Naive thymus-derived CD8-positive, alpha-beta T cell (primary cell): ENCODE measurements around the gene PPIC. TPM values are rescaled to one million over a fixed set of nuclear protein-coding genes. Genes with fewer than 3 reads are reported as not detected.

Source experiments
- ATAC-seq, 2 donors: fragments of 150-1000 bp; cut with Tn5 transposase in 1 of 2; sonication (Bioruptor Pico), chemical (Tn5 transposase) in 1 of 2; 1 replicate in 1 of 2; 2 replicates in 1 of 2; pipeline ENCODE4 v1.10.0; 2021; ENCODE audit warnings: mild to moderate bottlenecking in 2 of 2, moderate library complexity in 2 of 2
- POLR2A ChIA-PET: fragments of 350-600 bp; sonication (Branson Sonifier 250); formaldehyde crosslinking; loops from one replicate; lab custom pipeline; 2021; ENCODE audit warnings: antibody characterized with exemption; lab: Charles Lee
- DNase-seq, 10 donors: peaks; one replicate each; pipeline versions ENCODE4 v3.0.0 to v3.0.0-alpha.2; 2020 to 2022
- H3K27ac Mint-ChIP-seq, 10 donors: one replicate each; pipeline ENCODE4 v1.8.0; 2020 to 2022; ENCODE audit warnings: mild to moderate bottlenecking in 10 of 10, mixed read lengths in 10 of 10, moderate library complexity in 4 of 10, inconsistent platforms in 1 of 10
- H3K27me3 Mint-ChIP-seq, 5 donors: one replicate each; pipeline ENCODE4 v1.8.0; 2021 to 2022; ENCODE audit warnings: mixed read lengths in 5 of 5
- H3K36me3 Mint-ChIP-seq, 3 donors: one replicate each; pipeline ENCODE4 v1.8.0; 2020 to 2022; ENCODE audit warnings: mixed read lengths in 3 of 3, mild to moderate bottlenecking in 2 of 3, inconsistent platforms in 1 of 3
- H3K4me1 Mint-ChIP-seq, 4 donors: one replicate each; pipeline ENCODE4 v1.8.0; 2021 to 2022; ENCODE audit warnings: mixed read lengths in 4 of 4
- H3K4me3 Mint-ChIP-seq, 10 donors: one replicate each; pipeline ENCODE4 v1.8.0; 2020 to 2022; ENCODE audit warnings: mild to moderate bottlenecking in 10 of 10, mixed read lengths in 10 of 10, moderate library complexity in 6 of 10, inconsistent platforms in 1 of 10
- H3K9me3 Mint-ChIP-seq, 9 donors: one replicate each; pipeline ENCODE4 v1.8.0; 2020 to 2022; ENCODE audit warnings: mixed read lengths in 9 of 9, mild to moderate bottlenecking in 3 of 9, inconsistent platforms in 1 of 9, moderate library complexity in 1 of 9
- polyA plus RNA-seq, 3 donors: library from polyadenylated mRNA; unstranded; fragments of 300-500 nt; fragmentation: Illumina TruSeq; gene quantifications; one replicate each; pipeline ENCODE4 v1.2.3, GENCODE V29; 2021
- total RNA-seq, 8 experiments: library from RNA in 2 of 8; stranded (reverse) in 2 of 8; gene quantifications; one replicate each; pipeline ENCODE4 v1.2.3 and lab custom pipeline; 2021 to 2026

Gene PPIC
- total and polyA plus RNA-seq, 5 experiments from 2014 or later = not detected

GRCh38 chr5:123000731-123001130, 35.8 kb downstream of the PPIC start:
- ATAC-seq (no peak), DNase-seq (no peak)
- H3K9me3 Mint-ChIP-seq = no peaks in the 10 kb centered on the region
- no peaks in the 10 kb centered on the region for H3K36me3 Mint-ChIP-seq
- H3K4me3 Mint-ChIP-seq = no peak overlapping the region
- H3K4me1 Mint-ChIP-seq = peaks cover 0 to 2% (median 0%) of the 10 kb centered on the region in 4 donors
- POLR2A ChIA-PET = no interaction called here
- peaks cover 0 to under 1% (median 0%) of the 10 kb centered on the region in 5 donors for H3K27me3 Mint-ChIP-seq
- H3K27ac Mint-ChIP-seq = no peak overlapping the region

GRCh38 chr5:122999947-123000563, 36.5 kb downstream of the PPIC start:
- peaks cover 0 to 2% (median 0%) of the 10 kb centered on the region in 4 donors for H3K4me1 Mint-ChIP-seq
- ATAC-seq (no peak), DNase-seq (peak in 3 of 10 donors; percentile 3 to 5 (median 5))
- POLR2A ChIA-PET = no interaction called here
- no peaks in the 10 kb centered on the region for H3K36me3 Mint-ChIP-seq
- H3K4me3 Mint-ChIP-seq = no peak overlapping the region
- no peak overlapping the region for H3K27ac Mint-ChIP-seq
- no peaks in the 10 kb centered on the region for H3K9me3 Mint-ChIP-seq
- peaks cover 0 to 5% (median 0%) of the 10 kb centered on the region in 5 donors for H3K27me3 Mint-ChIP-seq

- Mint-ChIP-seq H3K27ac (no peak overlapping the region), H3K4me3 (no peak overlapping the region), H3K27me3 (peaks cover 0 to 15% (median 0%) of the 10 kb centered on the region in 5 donors), H3K4me1 (peaks cover 0 to 2% (median 0%) of the 10 kb centered on the region in 4 donors), H3K9me3 (no peaks in the 10 kb centered on the region), H3K36me3 (no peaks in the 10 kb centered on the region)
- ATAC-seq = no peak
- DNase-seq = no peak
- POLR2A ChIA-PET = no interaction called here
These were observed 39.2 kb downstream of the PPIC start for GRCh38 chr5:122997294-122997693.

GRCh38 chr5:122996091-122996490, 40.4 kb downstream of the PPIC start:
- ATAC-seq = no peak

GRCh38 chr5:122985954-122986721, 50.4 kb downstream of the PPIC start:
- H3K27ac Mint-ChIP-seq = no peak overlapping the region
- H3K9me3 Mint-ChIP-seq = no peaks in the 10 kb centered on the region
- peaks cover 0 to 24% (median 2%) of the 10 kb centered on the region in 5 donors for H3K27me3 Mint-ChIP-seq
- DNase-seq (no peak), ATAC-seq (no peak)
- H3K4me1 Mint-ChIP-seq = peaks cover 0 to 4% (median 1%) of the 10 kb centered on the region in 4 donors
- H3K4me3 Mint-ChIP-seq = no peak overlapping the region
- POLR2A ChIA-PET = no interaction called here
- H3K36me3 Mint-ChIP-seq = no peaks in the 10 kb centered on the region

More at GRCh38 chr5:122996091-122996490, 40.4 kb downstream of the PPIC start:
- POLR2A ChIA-PET = interaction anchor here (0.6 kb wide), 1 partner anchor 231 kb away, joined by 3 read pairs; no protein-coding TSS in a partner anchor
- H3K36me3 Mint-ChIP-seq = no peaks in the 10 kb centered on the region
- peaks cover 0 to 15% (median 0%) of the 10 kb centered on the region in 5 donors for H3K27me3 Mint-ChIP-seq
- H3K4me3 Mint-ChIP-seq = no peak overlapping the region
- peaks cover 0 to 2% (median 0%) of the 10 kb centered on the region in 4 donors for H3K4me1 Mint-ChIP-seq
- H3K9me3 Mint-ChIP-seq = no peaks in the 10 kb centered on the region
- no peak for DNase-seq
- no peak overlapping the region for H3K27ac Mint-ChIP-seq

GRCh38 chr5:122985006-122985700, 51.4 kb downstream of the PPIC start:
- H3K27ac Mint-ChIP-seq = no peak overlapping the region
- H3K36me3 Mint-ChIP-seq = no peaks in the 10 kb centered on the region
- peaks cover 0 to 4% (median 1%) of the 10 kb centered on the region in 4 donors for H3K4me1 Mint-ChIP-seq
- no peaks in the 10 kb centered on the region for H3K9me3 Mint-ChIP-seq
- no peak overlapping the region for H3K4me3 Mint-ChIP-seq
- no peak for ATAC-seq
- H3K27me3 Mint-ChIP-seq = peaks cover 0 to 24% (median 2%) of the 10 kb centered on the region in 5 donors
- no peak for DNase-seq
- POLR2A ChIA-PET = no interaction called here

- H3K4me3 Mint-ChIP-seq = no peak overlapping the region
- H3K27ac Mint-ChIP-seq = no peak overlapping the region
- H3K9me3 Mint-ChIP-seq = no peaks in the 10 kb centered on the region
- ATAC-seq = no peak
- H3K36me3 Mint-ChIP-seq = no peaks in the 10 kb centered on the region
- H3K27me3 Mint-ChIP-seq = peaks cover 0 to 24% (median 2%) of the 10 kb centered on the region in 5 donors
- POLR2A ChIA-PET = no interaction called here
- H3K4me1 Mint-ChIP-seq = peaks cover 0 to 4% (median 1%) of the 10 kb centered on the region in 4 donors
- no peak for DNase-seq
These were observed 52.1 kb downstream of the PPIC start for GRCh38 chr5:122984425-122984824.

GRCh38 chr5:122982376-122982775, 54.1 kb downstream of the PPIC start:
- Mint-ChIP-seq H3K9me3 (no peaks in the 10 kb centered on the region), H3K4me3 (no peak overlapping the region), H3K36me3 (no peaks in the 10 kb centered on the region), H3K27me3 (peaks cover 0 to 23% (median 2%) of the 10 kb centered on the region in 5 donors), H3K27ac (no peak overlapping the region), H3K4me1 (peaks cover 0 to 4% (median 1%) of the 10 kb centered on the region in 4 donors)
- no peak for DNase-seq
- no peak for ATAC-seq
- POLR2A ChIA-PET = no interaction called here

GRCh38 chr5:122981846-122982245, 54.7 kb downstream of the PPIC start:
- peaks cover 0 to 19% (median 2%) of the 10 kb centered on the region in 5 donors for H3K27me3 Mint-ChIP-seq
- H3K27ac Mint-ChIP-seq = no peak overlapping the region
- POLR2A ChIA-PET = no interaction called here
- no peak for ATAC-seq
- no peaks in the 10 kb centered on the region for H3K36me3 Mint-ChIP-seq
- H3K4me3 Mint-ChIP-seq = no peak overlapping the region
- no peaks in the 10 kb centered on the region for H3K9me3 Mint-ChIP-seq
- H3K4me1 Mint-ChIP-seq = peaks cover 0 to 4% (median 1%) of the 10 kb centered on the region in 4 donors
- no peak for DNase-seq

- POLR2A ChIA-PET = no interaction called here
- Mint-ChIP-seq H3K4me1 (no peaks in the 10 kb centered on the region), H3K9me3 (no peaks in the 10 kb centered on the region), H3K36me3 (no peaks in the 10 kb centered on the region), H3K4me3 (no peak overlapping the region), H3K27me3 (peaks cover 0 to 3% (median 3%) of the 10 kb centered on the region in 5 donors), H3K27ac (no peak overlapping the region)
- ATAC-seq (no peak), DNase-seq (no peak)
These were observed 57.8 kb downstream of the PPIC start for GRCh38 chr5:122978644-122979297.

GRCh38 chr5:122978068-122978467, 58.5 kb downstream of the PPIC start:
- H3K27ac Mint-ChIP-seq = no peak overlapping the region
- DNase-seq (no peak), ATAC-seq (no peak)
- H3K27me3 Mint-ChIP-seq = peaks cover 0 to 3% (median 3%) of the 10 kb centered on the region in 5 donors
- no peak overlapping the region for H3K4me3 Mint-ChIP-seq
- POLR2A ChIA-PET = no interaction called here
- H3K9me3 Mint-ChIP-seq = no peaks in the 10 kb centered on the region
- no peaks in the 10 kb centered on the region for H3K4me1 Mint-ChIP-seq
- no peaks in the 10 kb centered on the region for H3K36me3 Mint-ChIP-seq

- POLR2A ChIA-PET = no interaction called here
- DNase-seq = no peak
- H3K9me3 Mint-ChIP-seq = no peaks in the 10 kb centered on the region
- no peaks in the 10 kb centered on the region for H3K36me3 Mint-ChIP-seq
- no peak overlapping the region for H3K4me3 Mint-ChIP-seq
- no peak for ATAC-seq
- H3K27ac Mint-ChIP-seq = no peak overlapping the region
- H3K27me3 Mint-ChIP-seq = peaks cover 0 to 5% (median 3%) of the 10 kb centered on the region in 5 donors
- no peaks in the 10 kb centered on the region for H3K4me1 Mint-ChIP-seq
These were observed 59.2 kb downstream of the PPIC start for GRCh38 chr5:122977319-122977718.
